Heart left ventricle (tissue), 16 donors: ENCODE measurements around the gene NETO2. TPM values are rescaled to one million over a fixed set of nuclear protein-coding genes. Genes with fewer than 3 reads are reported as not detected.

Experiments used
- ATAC-seq, 4 donors: fragments of 200-7000 bp; cut with Tn5 transposase; one replicate each; pipeline ENCODE4 v1.9.1; 2020 to 2022; ENCODE audit warnings: moderate library complexity in 4 of 4, mild to moderate bottlenecking in 3 of 4, moderate number of reproducible peaks in 1 of 4
- DNase-seq, 5 donors: peaks; one replicate each; pipeline ENCODE4 v3.0.0-alpha.2; 2020
- H3K27ac ChIP-seq, 12 donors: fragments of 200-600 bp; sonication (generic) in 4 of 12; one replicate each; pipeline versions ENCODE4 v1.5.0 to v1.8.0; 2016 to 2022; ENCODE audit warnings: mild to moderate bottlenecking in 2 of 12
- H3K27me3 ChIP-seq, 9 donors: fragments of 200-600 bp; sonication (generic) in 2 of 9; one replicate each; pipeline versions ENCODE4 v1.5.1 to v1.8.0; 2016 to 2022; ENCODE audit warnings: mild to moderate bottlenecking in 3 of 9
- H3K36me3 ChIP-seq, 9 donors: fragments of 200-600 bp; sonication (generic) in 2 of 9; one replicate each; pipeline versions ENCODE4 v1.5.0 to v1.8.0; 2018 to 2022; ENCODE audit warnings: mild to moderate bottlenecking in 2 of 9
- H3K4me1 ChIP-seq, 12 donors: fragments of 200-600 bp; sonication (generic) in 4 of 12; one replicate each; pipeline versions ENCODE4 v1.5.0 to v1.8.0; 2016 to 2022; ENCODE audit warnings: mild to moderate bottlenecking in 3 of 12
- H3K4me3 ChIP-seq, 12 donors: fragments of 200-600 bp; sonication (generic) in 4 of 12; one replicate each; pipeline versions ENCODE4 v1.5.0 to v1.8.0; 2017 to 2022; ENCODE audit warnings: mild to moderate bottlenecking in 9 of 12, moderate library complexity in 4 of 12
- H3K9me3 ChIP-seq, 12 donors: fragments of 200-600 bp; sonication (generic) in 4 of 12; one replicate each; pipeline versions ENCODE4 v1.5.0 to v1.8.0; 2016 to 2022; ENCODE audit warnings: mild to moderate bottlenecking in 1 of 12
- CTCF ChIP-seq, 12 donors: fragments of 200-600 bp; sonication (generic) in 4 of 12; IDR thresholded peaks; one replicate each; pipeline versions ENCODE4 v1.5.0 to v1.8.0; 2018 to 2022; ENCODE audit warnings: antibody characterized with exemption in 12 of 12, mild to moderate bottlenecking in 5 of 12
- POLR2A ChIP-seq, 2 donors: fragments of 450-650 bp; IDR thresholded peaks; one replicate each; pipeline ENCODE4 v1.6.1; 2017; ENCODE audit warnings: antibody characterized with exemption in 2 of 2, mild to moderate bottlenecking in 2 of 2, moderate library complexity in 2 of 2
- WGBS, 4 donors: extraction: QIAGEN DNeasy Blood & Tissue Kit in 2 of 4; methylation state at CpG; one replicate each; pipeline versions ENCODE4 v1.1.5 to v1.1.7; 2013 to 2018; 5-methylcytosine and 5-hydroxymethylcytosine counted together
- intact Hi-C, 10 donors: fragments of 100-400 bp; cut with DNase I; formaldehyde crosslinking; loops; one replicate each; pipeline versions ENCODE4 v1.11.1 to v1.14.2; 2022
- polyA plus RNA-seq, 2 donors: library from polyadenylated mRNA; stranded (reverse); fragments of 200-250 nt; gene quantifications; one replicate each; pipeline ENCODE4 v1.2.3, GENCODE V29; 2013
- total RNA-seq, 9 donors: library from RNA; depleted of rRNA in 2 of 9; stranded (reverse); fragments of >200 nt in 2 of 9; fragmentation: NEBNext Ultra II Directional in 3 of 9; extraction: Animal tissue kit (Norgen Biotek cat#: 25700) in 3 of 9; gene quantifications; one replicate each; pipeline versions ENCODE4 v1.1.0 to v1.2.4, GENCODE V29; 2016 to 2023
- donor health status: ischemic (EF 13 %, LVEDD 7.1; RV severe dilation, severe dysfunction).
- donor health status: healthy with polysubstance abuse.
- donor health status: DM: no; HTN: yes; CAD: no.
- donor health status: DM: no; HTN: no; CAD: no.
- donor health status: ischemic (EF 25% LVEDD 6.9; RV normal size, moderate dysfunction).
- donor health status: ischemic (EF 25% LVEDD 5.7; RV mildly dilated, moderate dysfunction).
- donor health status: healthy.
- donor health status: DM: yes; HTN: yes; CAD: no.
- donor health status: ischemic (EF 35%, LVEDD 5.7; RV mildly dilated, moderate dysfunction).
- donor health status: nonischemic (EF 11% LVEDD 7.7; RV severe dilation, severe dysfunction).
- donor health status: DM: yes; HTN: yes; CAD: no.
- donor health status: PGD.
- donor health status: ischemic (EF 29% LVEDD 5.4; RV normal size, mild dysfunction).
- donor health status: nonischemic (EF 23%, LVEDD 6.1; RV moderate dilation, normal function).

The NETO2 gene
- total and polyA plus RNA-seq, 11 donors = 1.0 to 7.8 (median 2.3) TPM

GRCh38 chr16:47069313-47069712, 74.4 kb downstream of the NETO2 start:
- no peak for TF ChIP-seq POLR2A (IDR thresholded peaks at IDR 0.05)
- no peak for TF ChIP-seq CTCF (IDR thresholded peaks at IDR 0.05)
- peaks cover 0 to 3% (median 0%) of the 10 kb centered on the region in 12 donors for H3K9me3 ChIP-seq
- DNase-seq = no peak
- H3K27ac ChIP-seq = peak overlapping the region in 1 of 12 donors; percentile 1
- H3K4me3 ChIP-seq = no peak overlapping the region
- H3K27me3 ChIP-seq = no peaks in the 10 kb centered on the region
- no peaks in the 10 kb centered on the region for H3K36me3 ChIP-seq
- intact Hi-C loops = no loop called here
- WGBS, 4 donors = 64 to 84% (median 80%) methylated on average over 1 of the region's 1 CpG
- H3K4me1 ChIP-seq = no peaks in the 10 kb centered on the region
- ATAC-seq = no peak

- 89 to 98% (median 96%) methylated on average over 5 of the region's 5 CpGs for WGBS, 4 donors
- intact Hi-C loops = no loop called here
- Histone ChIP-seq H3K4me3 (no peak overlapping the region), H3K36me3 (no peaks in the 10 kb centered on the region), H3K9me3 (peaks cover 0 to 3% (median 0%) of the 10 kb centered on the region in 12 donors), H3K4me1 (no peaks in the 10 kb centered on the region), H3K27me3 (no peaks in the 10 kb centered on the region), H3K27ac (no peak overlapping the region)
- TF ChIP-seq POLR2A (IDR thresholded peaks at IDR 0.05) = no peak
- no peak for TF ChIP-seq CTCF (IDR thresholded peaks at IDR 0.05)
- DNase-seq (no peak), ATAC-seq (no peak)
These were observed 76.5 kb downstream of the NETO2 start for GRCh38 chr16:47067203-47067602.

- intact Hi-C loops = no loop called here
- Histone ChIP-seq H3K4me1 (no peaks in the 10 kb centered on the region), H3K4me3 (no peak overlapping the region), H3K9me3 (peaks cover 0 to 3% (median 0%) of the 10 kb centered on the region in 12 donors), H3K27me3 (no peaks in the 10 kb centered on the region), H3K36me3 (no peaks in the 10 kb centered on the region), H3K27ac (no peak overlapping the region)
- 63 to 65% (median 64%) methylated on average over 13 of the region's 13 CpGs for WGBS, 4 donors
- TF ChIP-seq CTCF (IDR thresholded peaks at IDR 0.05) (no peak), POLR2A (IDR thresholded peaks at IDR 0.05) (no peak)
- ATAC-seq (no peak), DNase-seq (no peak)
These were observed 77.7 kb downstream of the NETO2 start for GRCh38 chr16:47065766-47066688.

- H3K36me3 ChIP-seq = no peaks in the 10 kb centered on the region
- H3K4me1 ChIP-seq = no peaks in the 10 kb centered on the region
- no peak for DNase-seq
- WGBS, 4 donors = 90 to 96% (median 95%) methylated on average over 4 of the region's 4 CpGs
- H3K9me3 ChIP-seq = peaks cover 0 to 3% (median 0%) of the 10 kb centered on the region in 12 donors
- TF ChIP-seq POLR2A (IDR thresholded peaks at IDR 0.05) = no peak
- no peaks in the 10 kb centered on the region for H3K27me3 ChIP-seq
- intact Hi-C loops = no loop called here
- ATAC-seq = no peak
- H3K4me3 ChIP-seq = no peak overlapping the region
- no peak overlapping the region for H3K27ac ChIP-seq
These were observed 79.0 kb downstream of the NETO2 start for GRCh38 chr16:47064775-47065174.
